Stimulated activated CD8-positive, alpha-beta memory T cell treated with anti-CD3 and anti-CD28 coated beads, Interleukin-4, amount 100 ng/mL, for 1 hour (primary cell): ENCODE measurements around the gene PABPC3.

Experiments used
- DNase-seq, 2 donors: peaks; one replicate each; pipeline ENCODE4 v3.0.0-alpha.2; 2020; ENCODE audit warnings: low read depth in 2 of 2, low spot score in 1 of 2

Gene PABPC3

DNA sequence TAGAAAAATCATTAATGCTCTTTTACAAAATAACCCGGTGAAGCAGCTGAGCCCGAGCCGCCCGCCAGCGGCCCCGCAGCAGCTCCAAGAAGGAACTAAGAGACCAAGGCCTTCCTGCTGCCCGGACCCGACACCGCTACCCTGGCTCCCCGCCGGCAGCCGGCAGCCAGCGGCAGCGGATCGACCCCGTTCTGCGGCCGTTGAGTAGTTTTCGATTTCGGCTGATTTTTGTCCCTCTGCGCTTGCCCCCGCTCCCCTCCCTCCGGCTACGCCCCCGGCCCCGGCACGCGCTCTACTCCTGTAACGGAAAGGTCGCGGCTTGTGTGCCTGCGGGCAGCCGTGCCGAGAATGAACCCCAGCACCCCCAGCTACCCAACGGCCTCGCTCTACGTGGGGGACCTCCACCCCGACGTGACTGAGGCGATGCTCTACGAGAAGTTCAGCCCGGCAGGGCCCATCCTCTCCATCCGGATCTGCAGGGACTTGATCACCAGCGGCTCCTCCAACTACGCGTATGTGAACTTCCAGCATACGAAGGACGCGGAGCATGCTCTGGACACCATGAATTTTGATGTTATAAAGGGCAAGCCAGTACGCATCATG lies at the start of gene PABPC3:
Gene PABPC3, plus strand, starts transcription at position 286 of the 603 bp plus-strand sequence. Its CDS starts 63 bp downstream, at position 349.
- no peak for DNase-seq

DNA sequence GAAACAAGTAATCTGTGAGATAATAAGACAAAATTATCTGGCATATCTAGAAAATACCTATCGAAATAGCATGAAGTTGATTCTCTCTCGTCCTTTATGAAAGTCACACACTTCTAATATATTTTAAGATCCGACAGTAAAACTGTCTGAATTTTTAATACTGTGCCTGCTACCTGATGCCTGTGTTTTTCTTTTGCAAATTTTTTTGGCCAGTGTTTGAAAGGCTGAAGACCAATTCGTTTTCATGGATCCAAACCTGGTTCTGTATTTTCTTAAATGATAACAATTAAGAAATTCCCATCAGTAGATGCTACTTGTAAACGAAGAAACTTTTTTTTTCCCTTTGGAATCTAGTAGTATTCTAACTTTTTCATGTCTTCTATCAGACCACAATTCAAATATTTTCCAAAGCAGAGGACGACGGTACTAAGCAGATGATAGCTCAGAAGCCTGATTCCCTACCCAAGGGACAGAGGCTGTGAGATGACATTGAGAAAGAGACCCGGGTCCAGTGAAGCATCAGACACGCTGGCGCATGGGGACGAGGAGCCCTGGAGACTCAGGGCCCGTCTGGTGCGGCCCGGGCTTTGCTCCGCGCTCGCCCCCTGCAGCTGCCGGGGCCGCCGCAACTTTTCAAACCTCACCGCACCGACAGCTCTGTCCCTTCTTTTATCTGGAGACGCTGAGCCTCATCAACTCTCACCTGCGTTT lies 49.5 kb upstream of the PABPC3 start:
- DNase-seq, result no peak

DNA sequence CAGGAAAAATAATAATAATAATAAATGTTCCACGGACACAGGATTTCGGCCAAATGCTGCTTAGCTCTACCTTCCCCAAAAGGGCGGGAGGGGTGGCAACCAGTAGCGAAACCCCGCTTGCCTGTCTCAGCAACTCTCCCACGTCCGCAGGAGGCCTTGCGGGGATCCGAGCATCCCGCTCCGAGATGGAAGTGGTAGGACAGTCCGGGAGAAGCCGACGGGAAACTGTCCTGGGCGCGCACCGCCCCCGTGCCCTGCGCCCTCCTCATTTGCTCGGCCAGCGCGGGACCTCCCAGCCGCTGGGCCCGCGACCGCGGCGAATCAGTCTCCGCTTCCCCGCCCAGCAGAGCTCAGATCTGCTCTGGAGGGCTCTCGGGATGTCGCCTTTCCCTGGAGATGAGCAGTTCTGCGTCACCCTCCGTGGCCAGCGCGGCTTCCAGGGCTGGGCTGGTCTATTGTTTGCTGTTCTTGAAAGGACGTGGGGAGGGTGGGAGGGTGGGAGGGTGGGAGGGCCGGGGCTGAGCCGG lies 48.9 kb upstream of the PABPC3 start:
- DNase-seq, result no peak

DNA sequence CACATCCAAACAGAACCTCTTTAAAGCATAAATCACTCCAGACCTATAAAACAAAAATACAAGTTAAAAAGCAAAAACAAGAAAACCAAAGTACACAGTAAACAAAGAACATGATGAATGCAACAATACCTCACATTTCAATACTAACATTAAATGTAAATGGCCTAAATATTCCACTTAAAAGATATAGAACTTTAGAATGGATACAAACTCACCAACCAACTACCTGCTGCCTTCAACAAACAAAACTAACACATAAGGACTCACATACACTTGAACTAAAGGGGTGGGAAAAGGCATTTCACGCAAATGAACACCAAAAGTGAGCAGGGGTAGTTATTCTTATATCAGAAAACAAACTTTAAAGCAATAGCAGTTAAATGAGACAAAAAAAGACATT lies 44.9 kb upstream of the PABPC3 start:
- DNase-seq, result no peak

DNA sequence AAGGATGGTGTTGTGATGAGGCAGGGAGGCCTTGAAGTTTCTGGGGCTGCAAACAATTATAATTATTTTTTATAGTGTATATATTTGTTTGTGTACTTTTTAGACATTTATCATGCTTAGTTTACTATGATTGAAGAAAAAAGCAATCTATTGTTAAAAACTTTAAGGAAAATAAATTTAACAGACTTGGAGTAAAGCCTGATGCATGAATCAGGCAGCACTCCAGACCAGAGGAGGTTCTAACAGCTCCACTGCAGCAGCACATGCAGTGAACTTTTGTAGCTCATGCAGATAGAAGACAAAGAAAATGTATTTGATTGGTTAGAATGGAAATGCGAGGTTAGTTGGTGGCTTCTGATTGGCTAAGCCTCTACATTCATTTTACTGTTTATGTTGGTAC lies 36.8 kb upstream of the PABPC3 start:
- no peak for DNase-seq

DNA sequence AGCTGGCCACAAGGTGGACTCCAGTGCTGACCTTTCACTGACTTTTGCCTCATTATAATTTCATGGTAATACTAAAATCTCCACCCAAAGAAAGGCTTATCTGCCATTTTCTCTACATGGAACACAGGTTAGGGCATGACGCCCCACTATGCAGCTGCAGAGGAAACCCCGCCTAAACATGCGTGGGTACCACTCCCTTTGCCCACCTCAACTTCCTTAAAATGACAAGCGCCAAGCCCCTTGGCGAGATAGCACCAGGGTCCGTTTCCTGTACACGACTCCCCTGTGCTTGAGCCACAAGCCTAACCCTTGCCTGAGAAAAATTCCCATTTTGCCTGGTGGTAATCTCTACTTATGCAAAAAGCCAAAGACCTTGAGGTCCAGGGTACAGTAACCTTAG lies 36.0 kb upstream of the PABPC3 start:
- DNase-seq, result no peak

DNA sequence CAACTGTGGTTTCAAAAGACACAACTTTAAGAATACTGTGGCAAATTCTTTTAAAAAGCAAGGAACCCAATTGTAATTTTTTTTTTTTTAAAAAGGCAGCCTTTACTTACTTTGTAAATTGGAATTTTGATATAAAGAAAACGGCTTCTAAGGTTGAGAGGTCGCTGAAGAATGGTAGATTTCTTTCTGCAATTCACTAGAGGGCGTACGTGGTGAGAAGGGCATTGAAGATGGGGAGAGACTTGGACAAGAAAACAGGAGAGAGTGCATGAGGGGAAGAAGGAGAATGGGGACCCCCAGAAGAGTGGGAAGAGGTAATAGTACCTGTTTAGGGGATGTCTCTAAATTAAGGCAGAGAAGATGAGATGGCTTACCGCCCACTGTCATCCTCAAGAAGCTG lies 33.5 kb upstream of the PABPC3 start:
- DNase-seq, result no peak

DNA sequence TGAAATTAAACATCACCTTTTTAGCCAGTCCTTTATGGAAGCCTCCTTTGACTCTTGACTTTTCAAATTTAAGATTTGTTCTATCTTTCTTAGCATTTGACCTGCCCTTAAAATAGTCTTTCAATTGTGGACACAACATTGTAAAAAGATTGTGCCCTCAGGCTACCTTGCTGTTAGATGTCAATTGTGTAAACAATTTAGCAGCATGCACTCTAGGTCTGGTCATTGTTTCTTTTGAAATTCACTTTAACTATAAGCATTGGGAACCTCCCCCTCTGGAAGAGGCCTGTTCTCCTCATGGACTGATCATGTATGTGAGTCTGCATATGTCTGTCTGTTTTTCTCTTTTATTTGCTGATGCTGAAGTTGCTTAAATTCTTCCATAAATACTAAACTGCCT lies 31.5 kb upstream of the PABPC3 start:
- DNase-seq, result no peak

DNA sequence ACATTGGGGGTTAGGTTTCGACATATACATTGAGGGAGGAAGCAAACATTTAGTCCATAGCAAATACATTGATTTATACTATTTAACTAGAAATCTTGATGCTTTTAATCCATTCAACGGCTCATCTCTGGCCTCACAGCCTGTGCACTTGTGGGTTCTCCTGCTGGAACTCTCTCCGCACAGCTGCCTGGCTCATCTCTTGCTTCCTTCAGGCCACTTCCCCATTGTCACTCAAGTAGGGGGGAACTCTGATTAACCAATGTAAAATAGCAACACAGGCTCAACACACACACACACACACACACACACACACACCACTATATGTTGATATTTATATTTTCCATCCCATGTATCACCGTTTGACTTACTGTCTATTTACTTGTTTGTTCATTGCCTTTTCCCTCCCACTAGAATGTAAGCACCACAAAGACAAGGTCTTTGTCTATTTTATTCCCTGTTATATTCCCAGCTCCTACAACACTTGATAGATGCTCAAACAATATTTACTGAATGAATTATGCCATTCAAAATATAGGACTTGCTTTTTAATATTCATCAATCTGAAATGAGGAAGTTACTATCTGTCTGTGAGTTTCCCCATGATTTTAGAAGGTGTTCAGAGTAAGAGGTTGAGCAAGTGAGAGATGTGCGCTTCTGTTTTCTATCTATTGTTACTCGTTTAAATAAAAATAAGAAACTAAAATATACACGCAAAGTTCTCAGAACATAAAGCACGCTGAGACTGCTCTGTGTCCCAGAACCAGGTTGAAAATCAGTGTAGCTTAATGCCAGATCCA lies 29.8 kb upstream of the PABPC3 start:
- DNase-seq, result no peak

DNA sequence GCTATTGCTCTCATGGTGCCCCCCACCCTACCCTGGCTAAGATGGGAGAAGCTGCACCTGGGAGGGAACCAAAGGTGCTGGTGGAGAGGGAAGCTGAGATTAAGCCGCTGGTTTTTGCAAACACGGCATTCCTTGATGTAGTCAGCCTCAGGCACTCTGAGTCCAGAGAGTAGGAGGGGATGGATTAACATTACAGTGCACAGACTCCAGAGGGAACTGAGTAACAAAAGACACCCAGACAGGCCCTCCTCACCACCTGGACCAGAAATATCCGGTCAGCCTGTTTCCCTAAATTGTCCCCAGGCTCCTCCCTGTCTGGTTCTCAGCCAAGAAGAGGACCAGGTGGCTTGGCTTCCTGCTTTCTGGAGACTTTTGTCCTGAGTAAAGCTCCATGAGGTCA lies 28.9 kb upstream of the PABPC3 start:
- no peak for DNase-seq

DNA sequence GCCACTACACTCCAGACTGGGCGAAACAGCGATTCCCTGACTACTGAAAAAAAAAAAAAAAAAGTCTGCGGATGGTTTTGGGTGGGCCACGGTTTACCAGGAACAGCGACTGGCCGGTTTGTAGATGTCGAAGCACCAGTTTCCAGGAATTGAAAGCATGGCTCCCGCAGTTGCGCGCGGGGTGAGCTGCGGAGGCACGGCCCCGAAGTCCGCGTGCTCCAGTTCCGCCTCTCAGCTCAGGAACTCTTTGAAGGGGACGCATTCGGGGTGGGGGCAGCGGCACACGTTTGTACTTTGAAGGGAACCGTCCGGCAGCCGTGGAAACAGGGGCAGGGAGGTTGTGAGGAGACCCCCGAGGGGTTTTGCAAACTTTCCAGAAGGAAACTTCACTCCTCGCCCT lies 27.1 kb upstream of the PABPC3 start:
- no peak for DNase-seq

DNA sequence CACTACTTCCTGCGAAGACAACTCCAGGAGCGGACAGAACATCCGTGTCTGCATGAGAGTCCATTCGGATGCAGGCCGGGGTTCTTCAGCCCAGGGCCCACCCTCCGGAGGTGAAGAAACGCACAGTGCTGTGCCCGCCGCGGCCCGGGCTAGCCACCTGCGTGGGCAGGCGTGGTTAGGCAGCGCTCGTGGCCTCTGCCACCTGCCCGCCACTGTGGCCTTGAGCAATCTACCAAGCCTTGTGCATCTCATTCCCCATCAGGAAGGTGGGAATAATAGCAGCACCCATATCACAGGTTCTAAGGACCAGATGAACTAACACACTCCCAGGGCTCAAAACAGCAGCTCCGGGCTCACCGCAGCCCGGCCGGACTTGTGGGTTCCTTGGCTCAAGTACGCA lies 26.7 kb upstream of the PABPC3 start:
- no peak for DNase-seq

DNA sequence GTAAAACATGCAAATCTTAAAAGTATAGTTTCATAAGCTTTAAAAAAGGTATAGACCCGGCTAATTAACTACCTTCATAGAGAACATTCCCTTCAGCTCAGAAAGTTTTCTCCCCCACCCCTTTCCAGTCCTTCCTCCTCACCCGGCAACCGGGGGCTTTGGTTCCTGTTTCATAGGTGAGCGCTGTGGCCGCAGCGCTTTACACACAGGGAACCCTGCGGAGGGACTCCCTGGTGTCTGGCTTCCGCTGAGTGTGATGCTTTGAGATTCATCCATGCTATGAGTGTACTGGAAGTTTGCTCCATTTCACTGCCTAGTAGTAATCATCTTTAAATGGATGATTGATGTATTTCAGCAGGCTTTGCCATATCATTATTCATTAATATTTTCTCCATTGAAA lies 26.0 kb upstream of the PABPC3 start:
- DNase-seq, result no peak

DNA sequence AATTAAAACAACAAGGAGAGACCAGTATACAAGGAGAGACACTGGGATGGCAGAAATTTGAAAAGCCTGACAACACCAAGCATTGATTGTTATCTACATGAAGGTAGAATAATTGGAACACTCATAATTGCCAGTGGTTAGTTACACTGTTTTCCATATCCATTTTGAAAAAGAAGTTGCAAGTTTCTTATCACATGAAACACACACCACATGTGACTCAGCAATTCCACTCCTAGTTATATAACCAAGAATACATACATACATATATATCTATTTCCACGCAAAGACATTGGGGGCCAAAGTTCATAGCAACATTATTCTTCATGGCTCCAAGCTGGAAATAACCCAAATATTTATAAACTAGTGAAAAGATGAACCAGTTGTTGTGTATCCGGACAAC lies 15.2 kb upstream of the PABPC3 start:
- no peak for DNase-seq

DNA sequence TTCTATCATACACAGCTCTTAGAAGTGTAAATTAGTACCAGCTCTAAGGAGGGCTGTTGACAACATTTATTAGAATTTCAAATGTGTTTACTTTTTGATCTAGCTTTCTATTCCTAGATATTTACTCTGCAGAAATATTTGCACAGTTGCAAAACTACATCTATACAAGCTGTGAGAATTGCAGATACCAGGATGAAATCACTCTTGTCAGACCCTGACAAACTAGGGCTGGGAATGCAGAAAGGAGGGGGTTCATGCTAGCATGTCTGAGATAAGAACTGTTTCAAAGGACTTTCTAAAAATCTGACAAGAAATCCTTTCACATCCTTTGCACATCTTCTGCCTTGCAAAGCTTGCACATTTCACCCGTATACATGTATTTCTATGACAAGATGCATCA lies 11.8 kb upstream of the PABPC3 start:
- no peak for DNase-seq

DNA sequence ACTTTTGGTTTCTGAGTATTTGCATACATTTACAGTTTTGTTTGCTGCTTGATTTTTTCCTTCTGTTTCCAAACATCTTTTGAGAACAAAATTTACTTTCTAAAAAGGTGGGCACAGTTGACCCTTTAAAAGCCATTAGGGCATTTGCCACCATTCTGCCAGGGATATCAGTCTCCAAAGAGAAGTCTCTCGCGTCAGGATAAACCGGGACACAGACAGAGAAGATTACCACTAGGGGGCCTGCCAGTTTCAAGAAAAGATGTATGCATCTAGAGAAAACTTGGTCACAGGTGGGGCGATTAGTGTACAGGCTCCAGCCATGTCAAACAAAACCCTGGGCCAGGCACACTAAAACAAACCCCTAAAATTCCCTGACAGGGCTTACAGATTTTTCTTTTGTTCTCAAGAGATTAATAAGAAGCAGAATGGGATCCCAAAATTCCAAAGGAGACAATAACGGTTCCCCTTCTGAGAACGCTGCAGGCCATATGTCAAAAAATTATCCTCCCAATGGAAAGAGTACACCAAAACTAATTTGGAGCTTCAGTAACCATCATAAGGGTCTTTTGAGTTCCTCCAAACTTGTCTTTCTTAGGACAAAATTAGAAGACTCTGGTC lies 10.7 kb upstream of the PABPC3 start:
- DNase-seq, result no peak

DNA sequence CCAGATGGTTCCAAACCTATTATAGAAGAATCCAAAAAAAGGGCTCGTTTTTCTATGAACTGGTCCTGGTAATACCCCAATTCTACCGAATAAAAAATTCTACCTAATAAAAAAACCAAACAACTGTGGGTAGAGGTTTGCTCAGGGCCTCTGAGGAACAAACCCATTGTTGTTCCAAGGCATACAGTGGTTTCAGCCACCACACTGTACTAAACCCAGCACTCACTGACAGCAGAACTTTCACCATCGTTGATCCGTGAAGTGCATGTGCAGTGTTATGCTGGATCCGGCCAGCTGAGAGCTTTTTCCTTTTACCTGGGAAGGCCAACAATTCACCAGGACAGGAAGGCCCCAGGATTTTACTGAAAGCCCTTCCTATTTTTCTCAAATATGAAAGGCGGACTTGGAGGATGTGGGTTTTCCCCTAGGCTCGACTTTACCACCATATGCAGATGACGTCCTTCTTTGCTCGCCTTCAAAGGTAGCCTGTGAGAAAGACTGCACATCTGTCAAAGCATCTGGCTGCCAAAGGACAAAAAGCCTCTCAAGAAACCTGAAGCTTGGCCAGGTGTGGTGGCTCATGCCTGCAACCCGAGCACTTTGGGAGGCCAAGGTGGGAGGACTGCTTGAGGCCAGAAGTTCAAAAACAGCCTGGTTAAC lies 7.2 kb upstream of the PABPC3 start:
- no peak for DNase-seq

DNA sequence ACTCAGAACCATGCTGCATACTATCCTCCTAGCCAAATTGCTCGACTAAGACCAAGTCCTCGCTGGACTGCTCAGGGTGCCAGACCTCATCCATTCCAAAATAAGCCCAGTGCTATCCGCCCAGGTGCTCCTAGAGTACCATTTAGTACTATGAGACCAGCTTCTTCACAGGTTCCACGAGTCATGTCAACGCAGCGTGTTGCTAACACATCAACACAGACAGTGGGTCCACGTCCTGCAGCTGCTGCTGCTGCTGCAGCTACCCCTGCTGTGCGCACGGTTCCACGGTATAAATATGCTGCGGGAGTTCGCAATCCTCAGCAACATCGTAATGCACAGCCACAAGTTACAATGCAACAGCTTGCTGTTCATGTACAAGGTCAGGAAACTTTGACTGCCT lies 1.5 kb downstream of the PABPC3 start:
- DNase-seq, result no peak

DNA sequence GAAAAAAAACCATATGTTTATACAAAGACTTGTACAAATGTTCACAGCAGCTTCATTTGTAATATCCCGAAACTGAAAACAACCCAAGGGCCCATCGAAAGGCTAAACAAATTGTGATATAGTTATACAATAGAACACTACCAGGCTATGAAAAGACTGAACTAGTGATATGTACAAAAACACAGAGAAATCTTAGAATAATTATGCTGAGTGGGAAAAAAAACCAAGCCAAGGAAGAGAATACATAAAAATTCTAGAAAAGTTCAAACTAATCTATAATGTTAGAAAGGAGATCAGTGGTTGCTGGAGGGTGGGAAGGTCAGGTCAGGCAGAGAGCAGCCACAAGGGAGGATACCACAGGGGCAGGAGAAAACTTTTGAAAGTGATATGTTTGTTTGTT lies 7.8 kb downstream of the PABPC3 start:
- no peak for DNase-seq

DNA sequence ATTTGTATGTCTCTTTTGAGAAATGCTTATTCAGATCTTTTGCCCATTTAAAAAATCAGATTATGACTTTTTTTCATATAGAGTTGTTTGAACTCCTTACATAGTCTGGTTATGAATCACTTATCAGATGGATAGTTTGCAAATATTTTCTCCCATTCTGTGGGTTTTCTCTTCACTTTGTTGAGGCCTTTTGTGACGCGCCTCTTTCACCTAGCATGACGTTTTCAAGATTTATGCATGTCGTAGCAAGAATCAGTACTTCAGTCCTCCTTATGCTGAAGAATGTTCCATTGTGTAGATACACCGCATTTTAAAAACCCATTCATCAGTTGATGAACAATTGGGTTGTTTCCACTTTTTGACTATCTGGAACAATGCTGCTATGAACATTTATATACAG lies 13.4 kb downstream of the PABPC3 start:
- DNase-seq, result no peak

DNA sequence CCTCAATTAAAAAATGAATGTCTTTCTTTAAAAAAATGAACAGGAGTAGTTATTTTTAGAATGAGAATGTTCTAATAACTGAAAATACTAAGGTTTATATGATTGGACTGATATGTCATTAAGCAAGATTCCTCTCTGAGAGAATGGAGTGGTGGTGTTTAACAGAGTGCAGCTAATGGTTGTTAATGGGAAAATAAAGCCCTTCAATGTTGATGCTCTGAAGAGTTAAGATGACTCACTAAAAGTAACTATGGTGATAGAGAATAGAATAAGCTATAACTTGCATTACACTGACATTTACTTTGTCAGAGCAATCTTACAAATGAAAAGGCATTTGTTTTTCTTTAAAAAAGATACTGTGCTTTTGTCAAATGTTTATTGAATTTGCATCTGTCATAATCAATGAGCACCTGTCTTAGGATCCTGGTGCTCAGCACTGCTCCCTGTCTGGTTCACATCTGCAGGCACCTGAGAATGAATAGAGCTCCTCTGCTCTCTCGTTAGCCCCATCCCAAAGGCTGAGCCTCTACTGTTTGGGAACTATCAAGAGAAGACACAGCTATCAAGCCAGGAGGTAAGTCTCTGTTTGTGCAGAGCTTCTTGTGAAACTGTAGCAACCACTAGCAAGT lies 15.1 kb downstream of the PABPC3 start:
- no peak for DNase-seq
